CD14-positive monocyte (primary cell): ENCODE measurements around the gene FBXW2. TPM values are rescaled to one million over a fixed set of nuclear protein-coding genes. Genes with fewer than 3 reads are reported as not detected.

Experiments used
- DNase-seq, 3 donors: peaks; one replicate each; pipeline ENCODE4 v3.0.0-alpha.2; 2011 to 2022
- H2AFZ ChIP-seq: 2 replicates; pipeline ENCODE4 v1.6.0; 2012; ENCODE audit warnings: mild to moderate bottlenecking, low read depth, low read length, inconsistent platforms; ENCODE audit not compliant: insufficient read depth, poor library complexity, severe bottlenecking
- H3K27ac ChIP-seq, 2 donors: 1 replicate in 1 of 2; 2 replicates in 1 of 2; pipeline ENCODE4 v1.5.1; 2012 to 2013; ENCODE audit warnings: low read length in 2 of 2, control low read depth in 1 of 2, inconsistent platforms in 1 of 2, low read depth in 1 of 2, mild to moderate bottlenecking in 1 of 2
- H3K27me3 ChIP-seq, 2 donors: one replicate each; pipeline versions ENCODE4 v1.6.0 to v1.6.1; 2011 to 2013; ENCODE audit warnings: low read length in 2 of 2; ENCODE audit not compliant: control insufficient read depth in 2 of 2, insufficient read depth in 2 of 2
- H3K36me3 ChIP-seq, 2 donors: replicated peaks in 1 of 2; 1 replicate in 1 of 2; 2 replicates in 1 of 2; pipeline versions ENCODE4 v1.5.1 to v1.6.1; 2012 to 2013; ENCODE audit warnings: low read length in 2 of 2, control low read depth in 1 of 2, inconsistent platforms in 1 of 2, mild to moderate bottlenecking in 1 of 2; ENCODE audit not compliant: insufficient read depth in 2 of 2, control insufficient read depth in 1 of 2
- H3K4me1 ChIP-seq, 2 donors: 1 replicate in 1 of 2; 2 replicates in 1 of 2; pipeline versions ENCODE4 v1.5.1 to v1.6.1; 2012 to 2013; ENCODE audit warnings: low read length in 2 of 2, control low read depth in 1 of 2, inconsistent platforms in 1 of 2, mild to moderate bottlenecking in 1 of 2, moderate library complexity in 1 of 2; ENCODE audit not compliant: insufficient read depth in 2 of 2, control insufficient read depth in 1 of 2
- H3K4me2 ChIP-seq: replicated peaks from 2 replicates; pipeline ENCODE3; 2012; ENCODE audit warnings: low read length, moderate library complexity, mild to moderate bottlenecking; ENCODE audit not compliant: poor library complexity, severe bottlenecking; ENCODE audit errors: extremely low read depth
- H3K4me3 ChIP-seq, 3 experiments: fragments of 200-600 bp in 1 of 3; sonication (generic) in 1 of 3; replicated peaks in 1 of 3; 1 replicate in 2 of 3; 2 replicates in 1 of 3; pipeline ENCODE4 v1.5.1; 2011 to 2013; ENCODE audit warnings: low read length in 3 of 3, mild to moderate bottlenecking in 3 of 3, control low read depth in 2 of 3, low read depth in 2 of 3, inconsistent platforms in 1 of 3, moderate library complexity in 1 of 3
- H3K79me2 ChIP-seq: 2 replicates; pipeline ENCODE4 v1.6.0; 2012; ENCODE audit warnings: mild to moderate bottlenecking, control low read depth, inconsistent platforms, low read length, moderate library complexity; ENCODE audit not compliant: insufficient read depth
- H3K9ac ChIP-seq: 2 replicates; pipeline ENCODE4 v1.6.0; 2017; ENCODE audit warnings: low read length, mild to moderate bottlenecking; ENCODE audit not compliant: insufficient read depth, poor library complexity, severe bottlenecking
- H3K9me3 ChIP-seq, 2 donors: replicated peaks in 1 of 2; 1 replicate in 1 of 2; 2 replicates in 1 of 2; pipeline versions ENCODE4 v1.5.1 to v1.6.1; 2012 to 2013; ENCODE audit warnings: low read length in 2 of 2, control low read depth in 1 of 2; ENCODE audit not compliant: control insufficient read depth in 1 of 2, insufficient read depth in 1 of 2
- H4K20me1 ChIP-seq: 2 replicates; pipeline ENCODE4 v1.6.0; 2012; ENCODE audit warnings: mild to moderate bottlenecking, low read length, control low read depth, moderate library complexity; ENCODE audit not compliant: insufficient read depth
- H3K27ac Mint-ChIP-seq, 7 donors: one replicate each; pipeline ENCODE4 v1.8.0; 2020; ENCODE audit warnings: mild to moderate bottlenecking in 7 of 7, mixed read lengths in 7 of 7, moderate library complexity in 6 of 7, inconsistent platforms in 2 of 7
- H3K27me3 Mint-ChIP-seq, 3 donors: one replicate each; pipeline ENCODE4 v1.8.0; 2021 to 2022; ENCODE audit warnings: low read depth in 3 of 3, mild to moderate bottlenecking in 3 of 3, mixed read lengths in 3 of 3, moderate library complexity in 3 of 3, inconsistent platforms in 1 of 3
- H3K36me3 Mint-ChIP-seq, 2 donors: one replicate each; pipeline ENCODE4 v1.8.0; 2020; ENCODE audit warnings: mixed read lengths in 2 of 2, inconsistent platforms in 1 of 2, mild to moderate bottlenecking in 1 of 2
- H3K4me1 Mint-ChIP-seq: one replicate; pipeline ENCODE4 v1.8.0; 2020; ENCODE audit warnings: mild to moderate bottlenecking, mixed read lengths
- H3K4me3 Mint-ChIP-seq, 2 donors: one replicate each; pipeline ENCODE4 v1.8.0; 2020; ENCODE audit warnings: mild to moderate bottlenecking in 2 of 2, mixed read lengths in 2 of 2, moderate library complexity in 1 of 2
- H3K9me3 Mint-ChIP-seq, 7 donors: one replicate each; pipeline ENCODE4 v1.8.0; 2020 to 2022; ENCODE audit warnings: mixed read lengths in 7 of 7, mild to moderate bottlenecking in 6 of 7, moderate library complexity in 6 of 7, inconsistent platforms in 2 of 7
- CTCF ChIP-seq: fragments of 200-600 bp; IDR thresholded peaks from one replicate; pipeline ENCODE4 v1.8.0; 2022; ENCODE audit warnings: antibody characterized with exemption, mild to moderate bottlenecking
- WGBS: methylation state at CpG from one replicate; pipeline ENCODE4 v1.1.5; 2013; ENCODE audit warnings: missing lambda C conversion rate; ENCODE audit not compliant: insufficient coverage; 5-methylcytosine and 5-hydroxymethylcytosine counted together
- intact Hi-C, 2 donors: fragments of 100-400 bp; cut with micrococcal nuclease; formaldehyde crosslinking; loops; one replicate each; pipeline versions ENCODE4 v1.15.0 to v1.15.1; 2023
- polyA plus RNA-seq, 3 donors: library from polyadenylated mRNA; depleted of rRNA in 1 of 3; unstranded in 2 of 3; stranded (reverse) in 1 of 3; fragments of 300-500 nt in 2 of 3; fragments of >200 nt in 1 of 3; fragmentation: Illumina TruSeq in 2 of 3; gene quantifications; 1 replicate in 2 of 3; 2 replicates in 1 of 3; pipeline ENCODE4 v1.2.3, GENCODE V29; 2012 to 2021

Gene FBXW2
- polyA plus RNA-seq, 3 donors, result 20.0 to 30.8 (median 28.9) TPM

GRCh38 chr9:120745278-120745677 lies 47.9 kb downstream of the FBXW2 start:
- no peak overlapping the region for H3K4me2 ChIP-seq
- H3K4me1 ChIP-seq, result peaks cover 17 to 19% of the 10 kb centered on the region in 2 donors
- H3K27ac ChIP-seq, result no peak overlapping the region
- Mint-ChIP-seq H3K27me3 (no peaks in the 10 kb centered on the region), H3K36me3 (no peaks in the 10 kb centered on the region), H3K9me3 (peaks cover 0 to 7% (median 2%) of the 10 kb centered on the region in 7 donors), H3K27ac (no peak overlapping the region), H3K4me1 (peaks cover 20% of the 10 kb centered on the region), H3K4me3 (no peak overlapping the region)
- H3K27me3 ChIP-seq, result no peaks in the 10 kb centered on the region
- no peak for TF ChIP-seq CTCF
- no peak overlapping the region for H3K9ac ChIP-seq
- no peaks in the 10 kb centered on the region for H3K36me3 ChIP-seq
- H4K20me1 ChIP-seq, result no peaks in the 10 kb centered on the region
- no peak for DNase-seq
- 98% methylated on average over 4 of the region's 6 CpGs for WGBS
- intact Hi-C loops, result loop anchor here in 1 of 2 donors (2.0 to 10.0 kb wide), 2 partner anchors 44 to 320 kb away; no protein-coding TSS in a partner anchor
- peaks cover 13% of the 10 kb centered on the region for H3K79me2 ChIP-seq
- H3K9me3 ChIP-seq, result no peaks in the 10 kb centered on the region
- H2AFZ ChIP-seq, result no peak overlapping the region
- H3K4me3 ChIP-seq, result no peak overlapping the region

- Mint-ChIP-seq H3K9me3 (peaks cover 0 to 7% (median 0%) of the 10 kb centered on the region in 7 donors), H3K27me3 (no peaks in the 10 kb centered on the region), H3K27ac (peak overlapping the region in 1 of 7 donors; percentile 36), H3K4me1 (peaks cover 34% of the 10 kb centered on the region), H3K4me3 (no peak overlapping the region), H3K36me3 (no peaks in the 10 kb centered on the region)
- no peak overlapping the region for H3K4me2 ChIP-seq
- peak in 2 of 3 donors; percentile 51 to 57 for DNase-seq
- H2AFZ ChIP-seq, result no peak overlapping the region
- no CpG with 5 or more reads among the region's 6 CpGs for WGBS
- no peaks in the 10 kb centered on the region for H3K27me3 ChIP-seq
- intact Hi-C loops, result loop anchor here in 1 of 2 donors (10.0 kb wide), 1 partner anchor 322 kb away; no protein-coding TSS in a partner anchor
- peaks cover 37 to 42% of the 10 kb centered on the region in 2 donors for H3K4me1 ChIP-seq
- H3K79me2 ChIP-seq, result peaks cover 26% of the 10 kb centered on the region
- no peaks in the 10 kb centered on the region for H4K20me1 ChIP-seq
- no peak overlapping the region for H3K4me3 ChIP-seq
- peak; percentile 83 for TF ChIP-seq CTCF
- H3K27ac ChIP-seq, result no peak overlapping the region
- H3K9me3 ChIP-seq, result no peaks in the 10 kb centered on the region
- H3K9ac ChIP-seq, result no peak overlapping the region
- H3K36me3 ChIP-seq, result no peaks in the 10 kb centered on the region
Observed at GRCh38 chr9:120742951-120743416, 50.2 kb downstream of the FBXW2 start.
